Caco-2 (cell line): ENCODE results near the gene NT5DC4. TPM values are rescaled to one million over a fixed set of nuclear protein-coding genes. Genes with fewer than 3 reads are reported as not detected.
"Not testable (repeated sequence)": the region's sequence is repeated elsewhere in the genome, so short reads cannot be mapped to it uniquely, and the experiment has no call there.

Source experiments
- BruUV-seq: library from RNA; stranded (reverse); fragments of 400-500 nt; replicated peaks from 2 replicates; lab custom pipeline; 2021; lab: Mats Ljungman, UMichigan
- CTCF ChIA-PET: fragments of 300-600 bp; sonication (Branson Sonifier 250); formaldehyde crosslinking; loops from one replicate; lab custom pipeline; 2022; ENCODE audit warnings: antibody characterized with exemption; lab: Charles Lee
- POLR2A ChIA-PET: fragments of 300-600 bp; sonication (Branson Sonifier 250); formaldehyde crosslinking; loops from one replicate; lab custom pipeline; 2022; ENCODE audit warnings: antibody characterized with exemption; lab: Charles Lee
- DNase-seq, 2 experiments: peaks; one replicate each; pipeline versions ENCODE4 v3.0.0 to v3.0.0-alpha.2; 2020 to 2022
- H3K27me3 ChIP-seq: replicated peaks from 2 replicates; pipeline ENCODE4 v1.6.0; 2011; ENCODE audit warnings: low read length; ENCODE audit not compliant: control insufficient read depth, insufficient read depth
- H3K36me3 ChIP-seq: 2 replicates; pipeline ENCODE4 v1.5.1; 2011; ENCODE audit warnings: low read length; ENCODE audit not compliant: control insufficient read depth, insufficient read depth
- H3K4me1 ChIP-seq: fragments of 250-450 bp; sonication (Bioruptor Pico); 2 replicates; pipeline ENCODE4 v1.5.1; 2020; ENCODE audit warnings: mild to moderate bottlenecking
- H3K4me3 ChIP-seq: 2 replicates; pipeline ENCODE4 v1.5.1; 2011; ENCODE audit warnings: low read depth, mild to moderate bottlenecking, control low read depth, low read length
- H3K9me3 ChIP-seq: fragments of 250-450 bp; sonication (Bioruptor Pico); 2 replicates; pipeline ENCODE4 v1.5.1; 2020; ENCODE audit warnings: mild to moderate bottlenecking, moderate library complexity
- H3K27ac Mint-ChIP-seq: one replicate; pipeline ENCODE4 v1.8.0; 2022; ENCODE audit warnings: mixed read lengths; ENCODE audit not compliant: unreplicated experiment
- H3K27me3 Mint-ChIP-seq: one replicate; pipeline ENCODE4 v1.8.0; 2022; ENCODE audit warnings: mixed read lengths; ENCODE audit not compliant: insufficient read depth, unreplicated experiment
- H3K36me3 Mint-ChIP-seq: one replicate; pipeline ENCODE4 v1.8.0; 2022; ENCODE audit warnings: mild to moderate bottlenecking, mixed read lengths; ENCODE audit not compliant: insufficient read depth, unreplicated experiment
- H3K4me1 Mint-ChIP-seq: one replicate; pipeline ENCODE4 v1.8.0; 2022; ENCODE audit warnings: low read depth, mixed read lengths; ENCODE audit not compliant: unreplicated experiment
- H3K4me3 Mint-ChIP-seq: one replicate; pipeline ENCODE4 v1.8.0; 2022; ENCODE audit warnings: mild to moderate bottlenecking, moderate library complexity, mixed read lengths; ENCODE audit not compliant: unreplicated experiment
- H3K9me3 Mint-ChIP-seq: one replicate; pipeline ENCODE4 v1.8.0; 2022; ENCODE audit warnings: mixed read lengths; ENCODE audit not compliant: unreplicated experiment
- CTCF ChIP-seq, 2 experiments: fragments of 200-600 bp in 1 of 2; IDR thresholded peaks; 1 replicate in 1 of 2; 2 replicates in 1 of 2; pipeline versions ENCODE4 v1.5.1 to v1.8.0; 2011 to 2022; ENCODE audit warnings: antibody characterized with exemption in 1 of 2, control low read depth in 1 of 2, inconsistent platforms in 1 of 2, low read depth in 1 of 2, low read length in 1 of 2, mild to moderate bottlenecking in 1 of 2, moderate library complexity in 1 of 2; ENCODE audit not compliant: insufficient read depth in 1 of 2, severe bottlenecking in 1 of 2, unreplicated experiment in 1 of 2
- intact Hi-C: fragments of 100-400 bp; cut with micrococcal nuclease; formaldehyde crosslinking; loops from one replicate; pipeline ENCODE4 v1.10.0; 2022; ENCODE audit not compliant: unreplicated experiment
- total RNA-seq: library from RNA; stranded (reverse); gene quantifications from 2 replicates; pipeline ENCODE4 v1.2.3, GENCODE V29; 2022

NT5DC4 gene
- total RNA-seq, 1 experiment from 2014 or later = 4.0 TPM

GRCh38 chr2:112705575-112705974 is 15.2 kb upstream of the NT5DC4 start:
- Histone ChIP-seq H3K9me3 (no peaks in the 10 kb centered on the region), H3K4me1 (peaks cover 8% of the 10 kb centered on the region; the same call in 1 of the 2 replicates), H3K36me3 (no peaks in the 10 kb centered on the region), H3K4me3 (no peak overlapping the region), H3K27me3 (no peaks in the 10 kb centered on the region)
- H3K4me1 Mint-ChIP-seq = no peaks in the 10 kb centered on the region
- no peaks in the 10 kb centered on the region for H3K36me3 Mint-ChIP-seq
- no peak for TF ChIP-seq CTCF (IDR thresholded peaks at IDR 0.05; ENCODE audit: insufficient read depth in 1 of 2, low read depth in 1 of 2, low read length in 1 of 2, severe bottlenecking in 1 of 2, unreplicated experiment in 1 of 2)
- intact Hi-C loops = no loop called here
- BruUV-seq = no TSS peak
- ChIA-PET POLR2A (no interaction called here), CTCF (interaction anchor here (0.6 kb wide), 1 partner anchor 84 kb away, joined by 3 read pairs; no protein-coding TSS in a partner anchor)
- no peak overlapping the region for H3K4me3 Mint-ChIP-seq
- no peaks in the 10 kb centered on the region for H3K9me3 Mint-ChIP-seq
- no peak for DNase-seq
- H3K27me3 Mint-ChIP-seq = no peaks in the 10 kb centered on the region
- H3K27ac Mint-ChIP-seq = no peak overlapping the region

- intact Hi-C loops = no loop called here
- CTCF ChIA-PET = interaction anchor here (1.0 kb wide), 1 partner anchor 19 kb away, joined by 3 read pairs; no protein-coding TSS in a partner anchor
- Mint-ChIP-seq H3K27me3 (no peaks in the 10 kb centered on the region), H3K36me3 (peaks cover 4% of the 10 kb centered on the region), H3K9me3 (no peaks in the 10 kb centered on the region), H3K4me3 (no peak overlapping the region), H3K27ac (no peak overlapping the region), H3K4me1 (no peaks in the 10 kb centered on the region)
- BruUV-seq = no TSS peak
- no peaks in the 10 kb centered on the region for H3K36me3 ChIP-seq
- no peak for DNase-seq
- no peak overlapping the region for H3K4me3 ChIP-seq
- no peak for TF ChIP-seq CTCF (IDR thresholded peaks at IDR 0.05; ENCODE audit: insufficient read depth in 1 of 2, low read depth in 1 of 2, low read length in 1 of 2, severe bottlenecking in 1 of 2, unreplicated experiment in 1 of 2)
- H3K27me3 ChIP-seq = no peaks in the 10 kb centered on the region
- peaks cover 8% of the 10 kb centered on the region; the same call in 1 of the 2 replicates for H3K4me1 ChIP-seq
- H3K9me3 ChIP-seq = no peaks in the 10 kb centered on the region
- POLR2A ChIA-PET = no interaction called here
These were observed 14.6 kb upstream of the NT5DC4 start for GRCh38 chr2:112706170-112706664.

- H3K4me1 ChIP-seq, DNase-seq, H3K27ac Mint-ChIP-seq, POLR2A ChIA-PET, H3K27me3 Mint-ChIP-seq, H3K4me3 Mint-ChIP-seq, H3K9me3 Mint-ChIP-seq, H3K36me3 ChIP-seq, intact Hi-C loops, H3K4me1 Mint-ChIP-seq, H3K9me3 ChIP-seq, BruUV-seq, H3K27me3 ChIP-seq, H3K36me3 Mint-ChIP-seq, H3K4me3 ChIP-seq: not testable (repeated sequence)
- CTCF ChIA-PET = interaction anchor here (1.0 to 1.1 kb wide), 2 partner anchors 18 to 62 kb away, joined by 3 read pairs; no protein-coding TSS in a partner anchor
These were observed 13.9 kb upstream of the NT5DC4 start for GRCh38 chr2:112706947-112707346.
